ENCODE results near the gene TRAPPC14.

The TRAPPC14 gene

GRCh38 chr7:100106633-100107032, 51.9 kb downstream of the TRAPPC14 start:
- DNase-seq (ENCODE audit: extremely low read depth, low read depth) = no peak
- TF ChIP-seq, protein P1, sequence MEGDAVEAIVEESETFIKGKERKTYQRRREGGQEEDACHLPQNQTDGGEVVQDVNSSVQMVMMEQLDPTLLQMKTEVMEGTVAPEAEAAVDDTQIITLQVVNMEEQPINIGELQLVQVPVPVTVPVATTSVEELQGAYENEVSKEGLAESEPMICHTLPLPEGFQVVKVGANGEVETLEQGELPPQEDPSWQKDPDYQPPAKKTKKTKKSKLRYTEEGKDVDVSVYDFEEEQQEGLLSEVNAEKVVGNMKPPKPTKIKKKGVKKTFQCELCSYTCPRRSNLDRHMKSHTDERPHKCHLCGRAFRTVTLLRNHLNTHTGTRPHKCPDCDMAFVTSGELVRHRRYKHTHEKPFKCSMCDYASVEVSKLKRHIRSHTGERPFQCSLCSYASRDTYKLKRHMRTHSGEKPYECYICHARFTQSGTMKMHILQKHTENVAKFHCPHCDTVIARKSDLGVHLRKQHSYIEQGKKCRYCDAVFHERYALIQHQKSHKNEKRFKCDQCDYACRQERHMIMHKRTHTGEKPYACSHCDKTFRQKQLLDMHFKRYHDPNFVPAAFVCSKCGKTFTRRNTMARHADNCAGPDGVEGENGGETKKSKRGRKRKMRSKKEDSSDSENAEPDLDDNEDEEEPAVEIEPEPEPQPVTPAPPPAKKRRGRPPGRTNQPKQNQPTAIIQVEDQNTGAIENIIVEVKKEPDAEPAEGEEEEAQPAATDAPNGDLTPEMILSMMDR (IDR thresholded peaks at IDR 0.05; ENCODE audit: low read depth, low read length) = no peak

- TF ChIP-seq, protein P1 (IDR thresholded peaks at IDR 0.05; ENCODE audit: low read depth, low read length) = no peak
- DNase-seq (ENCODE audit: extremely low read depth, low read depth) = no peak
Observed at GRCh38 chr7:100105534-100105933, 53.0 kb downstream of the TRAPPC14 start.
